Measurements from ENCODE around the gene NPBWR2. TPM values are rescaled to one million over a fixed set of nuclear protein-coding genes. Genes with fewer than 3 reads are reported as not detected.
A peak's percentile ranks its signal among the peaks of the same experiment; 100 is the strongest.
"Not testable (repeated sequence)": the region's sequence is repeated elsewhere in the genome, so short reads cannot be mapped to it uniquely, and the experiment has no call there.

Gene NPBWR2
- total RNA-seq, 1 experiment from 2014 or later: not detected

DNA sequence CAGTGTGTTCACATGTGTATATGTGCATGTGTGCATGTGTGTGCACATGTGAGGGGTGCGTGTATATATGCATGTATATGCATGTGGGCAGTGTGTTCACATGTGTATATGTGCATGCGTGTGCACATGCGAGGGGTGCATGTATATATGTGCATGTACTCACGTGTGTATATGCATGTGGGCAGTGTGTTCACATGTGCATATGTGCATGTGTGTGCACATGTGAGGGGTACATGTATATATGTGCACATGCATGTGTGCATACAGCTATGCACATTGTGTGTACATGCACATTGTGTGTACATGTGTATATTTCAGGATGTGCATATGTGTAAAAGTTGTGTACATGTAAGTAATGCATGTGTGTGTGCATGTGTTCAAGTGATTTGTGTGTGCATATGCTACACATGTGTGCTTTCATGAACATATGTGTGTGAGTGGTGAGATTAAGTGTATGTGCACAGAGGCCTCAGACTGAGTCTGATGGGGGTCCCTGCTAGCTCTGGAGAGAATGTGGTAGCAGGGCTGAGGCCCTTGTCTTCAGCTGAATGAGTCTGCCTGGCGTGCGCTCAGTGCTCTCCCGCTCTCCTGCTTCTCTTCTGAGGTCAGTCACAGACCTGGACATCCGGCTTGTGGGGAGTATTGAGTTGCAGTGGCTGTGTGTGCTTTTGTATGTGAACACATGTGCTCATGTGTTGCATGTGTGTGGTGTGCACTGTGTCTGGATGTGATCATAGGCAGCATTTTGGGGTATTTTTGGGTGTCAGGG lies 37.0 kb upstream of the NPBWR2 start:
- no peak for DNase-seq (ENCODE audit: low read depth)

DNA sequence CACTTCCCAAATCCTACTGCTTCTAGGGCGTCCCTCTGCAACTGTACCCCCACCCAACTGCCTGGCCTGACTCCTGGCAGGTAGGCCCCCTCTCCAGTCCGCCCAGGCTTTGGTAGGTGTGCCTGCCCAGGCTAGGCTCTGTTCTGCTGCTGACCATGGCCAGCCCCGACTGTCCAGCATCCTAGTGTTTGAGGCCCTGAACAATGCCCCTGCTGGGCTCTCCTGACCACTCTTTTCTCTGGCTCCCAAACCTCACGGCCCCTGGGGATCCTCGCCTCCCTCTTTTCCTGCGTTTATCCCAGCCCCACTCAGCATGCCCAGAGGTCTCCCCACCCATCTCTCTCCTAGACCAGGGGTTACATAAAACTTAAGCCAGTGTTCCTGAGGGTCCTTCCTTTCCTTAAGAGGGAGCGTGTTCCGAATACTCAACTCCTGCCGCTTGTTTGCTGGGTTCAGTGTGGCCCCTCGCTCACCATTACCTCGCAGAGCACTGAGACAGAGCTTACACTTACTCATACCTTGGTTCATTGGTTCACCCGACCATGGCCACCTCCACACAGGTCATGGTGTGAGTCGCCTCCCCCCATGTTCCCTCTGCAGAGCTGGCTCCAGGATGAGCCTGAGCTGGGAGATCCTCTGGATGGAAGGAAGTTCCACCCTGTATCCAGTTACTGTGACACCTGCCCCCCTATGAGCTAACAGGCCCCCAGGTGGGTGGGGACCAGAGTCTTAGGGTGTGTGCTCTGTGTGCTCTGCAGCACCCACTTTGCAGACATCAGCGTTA lies 35.8 kb upstream of the NPBWR2 start:
- DNase-seq (ENCODE audit: low read depth): no peak

DNA sequence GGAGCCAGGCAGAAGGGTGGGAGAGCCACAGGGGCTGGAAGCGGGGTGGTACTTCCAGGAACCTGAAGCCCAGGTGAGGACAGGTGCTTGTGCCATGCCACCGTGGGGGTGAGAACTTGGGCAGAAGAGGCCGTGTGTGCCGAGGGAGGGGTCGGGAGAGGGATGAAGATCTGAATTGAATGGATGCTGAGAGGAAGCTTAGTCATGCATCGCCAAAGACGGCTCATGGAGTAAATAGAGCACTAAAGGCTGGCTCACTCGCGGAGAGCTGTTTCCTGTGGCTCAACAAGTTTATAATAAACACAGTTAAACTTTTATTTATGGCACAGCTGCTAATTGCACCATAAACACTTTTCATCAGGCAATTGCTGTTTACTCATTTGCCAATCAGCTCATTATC lies 35.2 kb upstream of the NPBWR2 start:
- DNase-seq (ENCODE audit: low read depth): no peak

DNA sequence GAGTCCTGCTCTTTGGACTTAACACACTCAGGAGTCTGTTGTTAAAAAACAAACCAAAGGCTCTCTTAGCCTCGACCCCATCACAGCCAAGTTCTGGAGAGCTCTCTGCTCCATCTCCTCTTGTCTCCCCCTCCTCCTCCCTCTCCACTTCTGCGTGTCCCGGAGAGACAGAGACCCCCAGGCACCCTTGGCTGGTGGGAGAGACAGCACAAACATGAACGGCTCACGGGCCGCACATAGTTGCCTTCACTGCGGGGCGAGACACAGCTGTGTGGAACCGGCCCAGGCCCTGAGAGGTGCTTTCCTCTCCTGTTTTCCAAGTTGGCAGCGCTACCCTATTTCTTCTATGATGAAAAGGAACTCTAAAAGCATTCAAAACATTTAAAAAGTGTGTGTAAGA lies 33.6 kb upstream of the NPBWR2 start:
- DNase-seq (ENCODE audit: low read depth): no peak

DNA sequence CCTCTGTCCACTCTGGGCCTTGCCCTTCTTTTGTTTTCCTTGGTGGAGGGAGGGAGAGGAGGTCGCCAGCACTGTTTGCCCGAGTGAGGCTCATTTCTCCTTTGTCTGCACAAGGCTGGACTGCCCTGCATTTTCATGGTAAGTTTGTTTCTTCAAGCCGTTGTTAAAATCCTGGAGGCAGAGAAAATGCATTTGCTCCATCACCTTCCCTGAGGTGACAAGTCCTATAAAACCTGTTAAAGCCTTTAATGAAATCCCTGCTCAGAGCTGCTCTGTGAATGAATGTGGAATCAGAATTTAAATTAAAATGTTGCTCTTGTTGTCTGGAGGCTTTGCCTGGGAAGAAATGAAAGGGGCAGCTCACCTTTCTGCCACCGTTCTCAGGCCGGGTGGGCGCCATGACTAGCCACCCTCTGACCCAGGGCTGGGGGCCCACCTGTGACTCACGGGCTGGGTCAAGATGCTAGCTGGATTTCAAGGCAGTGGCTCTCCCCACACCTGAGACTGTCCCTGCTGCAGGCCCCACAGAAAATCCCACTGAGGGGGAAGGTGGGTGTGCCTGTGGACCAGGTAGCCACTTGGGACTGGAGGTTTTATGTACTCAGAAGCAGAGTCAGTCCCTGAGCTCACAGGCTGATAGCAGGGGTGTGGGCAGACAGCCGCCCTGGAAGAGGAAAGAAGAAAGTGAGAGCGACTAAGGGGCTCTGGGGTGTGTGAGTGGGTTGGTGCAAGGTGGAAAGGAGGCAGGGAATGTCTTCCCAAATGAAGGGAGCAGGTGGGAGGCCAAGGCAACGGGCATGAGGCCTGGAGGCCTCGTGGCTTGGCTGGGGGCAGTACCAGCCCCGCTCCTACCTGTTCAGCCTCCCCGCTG lies 32.9 kb upstream of the NPBWR2 start:
- DNase-seq (ENCODE audit: low read depth): no peak

DNA sequence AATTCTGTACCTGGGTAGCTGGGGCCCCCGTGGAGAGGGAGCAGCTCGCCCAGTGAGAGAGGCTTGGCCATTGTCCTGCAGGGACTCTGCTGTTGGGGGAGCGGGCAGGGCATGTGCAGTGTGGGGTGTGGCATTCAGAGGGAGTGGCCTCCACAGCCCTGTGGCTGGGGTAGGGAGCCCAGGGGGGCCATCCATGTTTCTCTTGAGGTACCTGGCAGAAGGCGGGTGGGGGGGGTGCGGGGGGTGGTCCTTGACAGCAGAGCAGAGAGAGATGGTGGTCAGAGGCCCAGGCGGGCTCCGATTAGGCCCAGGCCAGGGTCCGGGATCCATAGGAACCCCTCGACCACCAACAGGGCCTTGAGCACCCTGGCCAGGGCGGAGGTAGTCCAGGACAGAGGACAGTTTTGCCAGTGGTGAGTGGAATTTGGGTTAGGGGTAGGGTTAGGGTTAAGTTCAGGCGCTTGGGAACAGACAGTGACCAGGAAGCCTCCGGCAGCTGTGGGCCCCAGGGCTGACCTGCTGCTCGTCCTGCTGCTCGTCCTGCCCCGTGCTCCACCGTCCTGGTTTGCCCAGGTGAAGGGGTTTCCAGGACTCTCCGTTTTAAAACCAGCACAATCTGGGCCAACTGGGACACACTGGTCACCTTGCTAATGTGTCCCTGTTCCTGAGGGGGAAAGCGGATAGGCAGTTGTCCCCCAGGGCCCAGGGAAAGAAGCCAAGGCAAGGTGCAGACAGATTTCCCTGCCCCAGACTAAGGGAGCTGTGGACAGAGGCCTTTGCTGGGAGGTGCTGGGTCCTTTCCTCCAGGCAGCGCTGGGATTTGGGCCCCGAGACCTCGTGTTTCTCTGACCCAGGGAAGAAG lies 32.1 kb upstream of the NPBWR2 start:
- no peak for DNase-seq (ENCODE audit: low read depth)

DNA sequence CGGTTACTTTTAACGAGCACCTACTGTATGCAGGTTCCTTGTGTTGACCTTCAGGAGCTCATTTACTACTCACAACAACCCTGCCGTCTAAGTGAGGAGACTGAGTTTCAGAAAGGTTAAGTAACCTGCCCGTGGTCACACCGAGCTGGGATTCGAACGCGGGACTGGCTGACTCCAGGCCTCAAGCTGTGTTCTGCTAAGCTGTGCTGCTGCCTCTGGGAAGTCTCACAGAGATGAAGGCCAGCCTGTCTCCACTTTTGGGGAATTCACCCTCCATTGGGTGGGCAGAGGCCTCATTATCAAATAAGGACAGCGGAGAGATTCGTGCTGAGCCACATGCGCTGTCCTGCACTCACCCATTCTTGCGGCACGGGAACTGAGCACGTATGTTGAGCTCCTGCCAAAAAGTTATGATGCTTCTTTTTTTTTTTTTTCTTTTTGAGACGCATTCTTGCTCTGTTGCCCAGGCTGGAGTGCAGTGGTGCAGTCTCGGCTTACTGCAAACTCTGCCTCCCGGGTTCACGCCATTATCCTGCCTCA lies 31.0 kb upstream of the NPBWR2 start:
- no peak for DNase-seq (ENCODE audit: low read depth)

DNA sequence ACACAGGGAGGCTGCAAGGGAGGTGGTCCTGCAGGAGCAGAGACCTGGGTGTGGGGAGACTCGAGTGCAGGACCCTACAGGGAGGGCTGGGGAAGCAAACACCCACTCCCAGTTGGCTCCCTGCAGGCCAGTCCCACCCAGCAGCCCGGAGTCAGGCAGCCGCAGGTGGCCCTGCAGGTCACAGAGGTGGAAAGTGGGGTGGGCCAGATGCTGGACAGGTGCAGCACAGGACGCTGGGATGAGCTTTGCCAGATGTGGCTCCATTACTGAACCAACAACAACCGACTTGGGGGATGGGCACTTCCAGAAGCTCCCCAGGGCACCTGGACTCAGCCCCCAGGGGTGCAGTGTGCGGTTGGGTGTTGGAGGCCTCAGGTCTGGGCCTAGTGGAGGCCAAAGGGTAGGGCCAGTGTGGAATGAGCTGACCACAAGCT lies 30.2 kb upstream of the NPBWR2 start:
- DNase-seq (ENCODE audit: low read depth): no peak

DNA sequence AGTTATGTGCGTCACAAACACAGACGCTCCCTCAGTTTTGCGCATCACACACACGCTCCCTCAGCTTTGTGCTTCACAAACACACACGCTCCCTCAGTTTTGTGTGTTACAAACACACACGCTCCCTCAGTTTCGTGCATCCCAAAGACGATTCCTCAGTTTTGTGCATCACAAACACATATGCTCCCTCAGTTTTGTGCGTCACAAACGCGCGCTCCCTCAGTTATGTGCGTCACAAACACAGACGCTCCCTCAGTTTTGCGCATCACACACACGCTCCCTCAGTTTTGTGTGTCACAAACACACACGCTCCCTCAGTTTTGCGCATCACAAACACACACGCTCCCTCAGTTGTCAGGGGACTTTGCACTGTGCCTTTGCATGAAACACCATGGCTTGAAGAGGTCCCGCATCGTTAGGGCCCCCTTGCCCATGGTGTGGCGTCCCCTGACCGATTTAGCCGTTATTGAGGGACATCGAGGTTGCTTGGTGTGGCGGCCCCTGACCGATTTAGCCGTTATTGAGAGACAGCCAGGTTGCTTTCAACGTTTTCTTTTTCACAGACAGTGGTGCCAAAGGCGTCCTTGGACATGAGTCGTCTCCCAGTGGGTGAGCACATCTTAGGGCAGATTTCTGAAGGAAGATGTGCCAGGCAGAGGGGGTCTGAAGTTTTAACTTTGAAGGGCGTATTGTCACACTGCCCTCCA lies 28.8 kb upstream of the NPBWR2 start:
- DNase-seq (ENCODE audit: low read depth): no peak

DNA sequence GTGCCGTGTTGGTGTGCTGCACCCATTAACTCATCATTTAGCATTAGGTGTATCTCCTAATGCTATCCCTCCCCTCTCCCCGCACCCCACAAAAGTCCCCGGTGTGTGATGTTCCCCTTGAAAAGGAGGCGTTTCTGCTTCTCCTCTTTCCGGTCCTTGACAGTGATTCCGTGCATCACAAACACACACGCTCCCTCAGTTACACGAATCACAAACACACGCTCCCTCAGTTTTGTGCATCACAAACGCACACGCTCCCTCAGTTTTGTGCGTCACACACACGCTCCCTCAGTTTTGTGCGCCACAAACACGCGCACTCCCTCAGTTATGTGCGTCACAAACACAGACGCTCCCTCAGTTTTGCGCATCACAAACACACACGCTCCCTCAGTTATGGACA lies 27.4 kb upstream of the NPBWR2 start:
- not testable (repeated sequence) for DNase-seq (ENCODE audit: low read depth)

DNA sequence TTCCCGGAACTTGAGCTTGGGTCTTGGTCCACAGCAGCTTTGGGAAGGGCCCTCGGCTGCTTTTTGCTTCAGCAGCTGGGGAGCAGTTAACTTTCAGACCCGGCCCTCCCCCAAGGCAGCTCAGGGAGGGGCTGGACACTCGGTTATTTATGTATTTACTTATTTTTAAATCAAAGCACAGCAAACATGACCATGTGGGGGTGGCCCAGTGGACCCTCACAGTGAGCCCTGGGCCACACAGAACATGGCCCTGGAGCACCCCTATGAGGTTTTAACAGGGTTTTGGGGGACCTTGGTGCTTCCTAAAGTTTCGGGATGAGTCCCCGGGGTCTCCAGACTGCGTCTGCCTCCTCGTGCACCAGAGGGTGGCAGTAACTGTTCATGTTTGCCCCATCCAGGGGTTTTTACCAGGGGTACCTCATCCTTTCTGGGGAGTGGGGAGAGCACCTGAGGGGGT lies 26.6 kb upstream of the NPBWR2 start:
- DNase-seq (ENCODE audit: low read depth): no peak

DNA sequence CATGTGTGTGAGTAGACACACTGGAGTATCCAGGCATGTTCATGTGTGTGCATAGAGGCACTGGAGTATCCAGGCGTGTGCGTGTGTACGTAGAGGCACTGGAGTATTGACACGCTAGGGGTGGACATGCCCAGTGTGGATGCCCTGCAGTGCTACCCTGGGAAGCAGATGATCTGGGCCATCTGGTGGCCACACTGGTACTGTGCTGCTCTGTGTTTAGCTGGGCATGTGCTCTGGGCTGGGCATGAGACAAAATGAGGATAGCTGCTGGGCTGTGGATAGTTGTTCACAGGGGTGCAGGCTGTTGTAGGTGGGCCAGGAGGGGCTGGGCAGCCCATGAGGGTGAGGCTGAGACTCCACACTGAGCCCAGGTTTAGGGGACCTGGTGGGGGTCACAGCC lies 24.0 kb upstream of the NPBWR2 start:
- DNase-seq (ENCODE audit: low read depth): peak; percentile 53

DNA sequence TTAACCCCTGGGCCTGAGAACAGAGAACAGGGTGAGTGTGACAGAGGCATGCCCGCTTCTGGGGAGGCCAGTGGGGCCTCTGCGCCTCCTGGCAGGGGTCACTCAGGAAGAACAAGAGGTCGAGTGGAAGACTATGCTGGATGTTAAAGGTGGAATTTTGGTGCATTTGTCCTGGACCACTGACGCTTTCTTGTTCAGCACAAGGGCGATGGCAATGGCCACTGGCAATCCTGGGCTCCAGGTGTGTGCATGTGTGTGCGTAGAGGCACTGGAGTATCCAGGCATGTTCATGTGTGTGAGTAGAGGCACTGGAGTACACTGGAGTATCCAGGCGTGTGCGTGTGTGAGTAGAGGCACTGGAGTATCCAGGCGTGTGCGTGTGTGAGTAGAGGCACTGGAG lies 23.5 kb upstream of the NPBWR2 start:
- DNase-seq (ENCODE audit: low read depth): no peak

DNA sequence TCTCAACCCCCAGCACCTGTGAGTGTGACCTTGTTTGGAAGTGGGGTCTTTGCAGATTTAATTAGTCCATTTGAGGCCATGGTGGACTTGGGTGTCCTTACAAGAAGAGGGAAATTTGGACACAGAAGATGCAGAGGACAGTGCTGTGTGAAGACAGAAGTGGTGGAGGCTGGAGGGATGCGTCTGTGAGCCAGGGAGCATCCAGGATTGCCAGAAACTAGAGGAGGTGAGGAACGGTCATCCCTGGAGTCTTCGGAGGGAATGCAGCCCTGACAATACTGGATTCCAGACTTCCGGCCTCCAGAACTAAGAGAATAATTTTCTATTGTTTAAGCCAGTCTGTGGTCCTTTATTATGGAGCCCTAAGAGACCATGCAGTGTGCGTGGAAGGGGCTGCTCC lies 22.9 kb upstream of the NPBWR2 start:
- no peak for DNase-seq (ENCODE audit: low read depth)

DNA sequence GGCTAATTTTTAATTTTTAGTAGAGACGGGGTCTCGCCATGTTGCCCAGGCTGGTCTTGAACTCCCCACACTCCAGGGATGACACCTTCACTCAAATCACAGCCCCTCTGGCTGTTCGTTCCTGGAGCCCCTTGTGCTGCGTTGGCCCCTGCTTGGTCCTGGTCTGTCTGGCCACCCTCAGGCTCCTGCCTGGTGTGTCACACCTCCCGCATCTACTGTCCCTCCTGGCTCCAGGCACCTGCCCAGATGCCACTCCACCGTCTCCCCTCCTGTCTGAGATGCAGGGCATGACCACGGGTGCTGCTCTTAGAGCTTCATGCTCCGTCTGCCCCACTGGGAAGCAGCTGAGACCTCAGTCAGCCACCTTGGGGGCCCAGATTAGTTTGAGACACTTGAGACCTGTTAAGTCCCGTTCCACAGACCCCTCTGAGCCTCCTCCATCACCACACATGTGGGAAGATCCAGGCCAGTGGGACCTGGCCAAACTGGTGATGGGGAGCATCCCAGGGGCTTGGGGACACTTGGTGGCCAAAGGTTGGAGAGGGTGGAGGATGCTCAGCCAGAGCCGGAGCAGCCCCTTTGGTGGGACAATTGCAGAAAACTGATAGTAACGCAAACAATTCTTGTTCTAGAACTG lies 21.9 kb upstream of the NPBWR2 start:
- no peak for DNase-seq (ENCODE audit: low read depth)

DNA sequence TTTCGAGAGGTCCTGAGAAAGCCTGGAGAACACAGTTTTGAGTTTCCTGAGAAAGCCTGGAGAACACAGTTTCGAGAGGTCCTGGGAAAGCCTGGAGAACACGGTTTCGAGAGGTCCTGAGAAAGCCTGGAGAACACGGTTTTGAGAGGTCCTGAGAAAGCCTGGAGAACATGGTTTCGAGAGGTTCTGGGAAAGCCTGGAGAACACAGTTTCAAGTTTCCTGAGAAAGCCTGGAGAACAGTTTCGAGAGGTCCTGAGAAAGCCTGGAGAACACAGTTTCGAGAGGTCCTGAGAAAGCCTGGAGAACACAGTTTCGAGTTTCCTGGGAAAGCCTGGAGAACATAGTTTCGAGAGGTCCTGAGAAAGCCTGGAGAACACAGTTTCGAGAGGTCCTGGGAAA lies 16.2 kb upstream of the NPBWR2 start:
- not testable (repeated sequence) for DNase-seq (ENCODE audit: low read depth)

DNA sequence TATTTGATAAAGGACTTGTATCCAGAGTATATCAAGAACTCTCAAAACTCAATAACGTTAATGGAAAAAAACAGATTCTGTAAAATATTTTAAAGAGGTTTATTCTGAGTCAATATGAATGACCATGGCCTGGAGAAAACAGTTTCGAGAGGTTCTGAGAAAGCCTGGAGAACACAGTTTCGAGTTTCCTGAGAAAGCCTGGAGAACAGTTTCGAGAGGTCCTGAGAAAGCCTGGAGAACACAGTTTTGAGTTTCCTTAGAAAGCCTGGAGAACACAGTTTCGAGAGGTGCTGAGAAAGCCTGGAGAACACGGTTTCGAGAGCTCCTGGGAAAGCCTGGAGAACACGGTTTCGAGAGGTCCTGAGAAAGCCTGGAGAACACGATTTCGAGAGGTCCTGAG lies 15.6 kb upstream of the NPBWR2 start:
- not testable (repeated sequence) for DNase-seq (ENCODE audit: low read depth)

DNA sequence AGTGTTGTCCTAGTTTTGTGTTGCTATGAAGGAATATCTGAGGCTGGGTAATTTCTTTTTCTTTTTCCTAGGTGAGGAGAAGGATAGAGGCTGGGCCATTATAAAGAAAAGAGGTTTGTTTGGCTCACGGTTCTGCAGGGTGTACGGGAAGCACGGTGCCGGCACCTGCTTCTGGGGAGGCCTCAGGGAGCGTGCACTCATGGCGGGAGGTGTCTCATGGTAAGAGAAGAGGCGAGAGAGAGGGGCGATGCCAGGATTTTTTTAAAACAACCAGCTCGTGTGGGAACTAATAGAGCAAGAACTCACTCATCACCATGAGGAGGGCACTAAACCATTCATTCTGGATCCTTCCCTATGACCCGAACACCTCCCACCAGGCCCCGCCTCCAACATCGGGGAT lies 14.2 kb upstream of the NPBWR2 start:
- DNase-seq (ENCODE audit: low read depth): no peak

DNA sequence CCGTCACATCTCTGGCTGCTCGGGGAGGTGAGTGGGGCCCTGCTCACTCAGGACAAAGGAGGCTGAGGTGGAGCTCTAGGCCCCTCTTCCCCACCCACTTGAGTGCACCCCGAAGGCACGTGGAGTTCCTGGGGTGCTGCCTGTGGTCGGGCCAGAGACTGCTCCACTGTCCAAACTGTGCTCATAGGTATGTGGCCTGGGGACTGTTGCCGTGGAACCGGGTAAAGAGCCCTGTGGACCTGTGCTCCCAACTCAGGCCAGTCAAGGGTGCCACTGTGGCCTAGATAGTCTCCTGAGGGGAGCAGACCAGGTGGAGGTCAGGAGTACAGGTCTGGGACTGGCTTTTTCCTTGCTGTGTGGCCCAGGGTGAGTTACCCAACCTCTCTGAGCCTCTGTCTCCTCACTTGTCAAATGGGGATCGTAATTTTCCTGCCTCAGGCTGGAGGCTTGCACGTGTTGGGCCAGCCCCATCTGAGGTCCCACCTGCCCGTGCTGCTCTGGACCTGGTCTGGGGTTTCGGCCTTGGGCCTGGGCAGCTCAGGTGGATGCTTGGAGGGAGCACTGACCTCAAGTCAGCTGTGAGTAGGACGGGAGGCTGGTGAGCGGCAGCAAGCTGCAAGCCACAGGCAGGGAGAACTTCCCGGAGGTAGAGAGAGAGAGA lies 12.4 kb upstream of the NPBWR2 start:
- no peak for DNase-seq (ENCODE audit: low read depth)
